GM21529 (cell line): ENCODE data around the gene CUBN.

Experiments used
- ATAC-seq: cut with Tn5 transposase; IDR thresholded peaks from one replicate; pipeline ENCODE4 v1.9.1; 2021; ENCODE audit not compliant: unreplicated experiment

The CUBN gene

GRCh38 chr10:16992611-16993119 lies 136.9 kb downstream of the CUBN start:
- no peak for ATAC-seq

GRCh38 chr10:16991011-16991410 lies 138.6 kb downstream of the CUBN start:
- ATAC-seq = no peak

- no peak for ATAC-seq
These were observed 139.8 kb downstream of the CUBN start for GRCh38 chr10:16989826-16990293.

GRCh38 chr10:16988900-16989299 lies 140.7 kb downstream of the CUBN start:
- ATAC-seq = no peak

GRCh38 chr10:16987976-16988610 lies 141.5 kb downstream of the CUBN start:
- no peak for ATAC-seq

GRCh38 chr10:16987206-16987621 lies 142.4 kb downstream of the CUBN start:
- no peak for ATAC-seq

- no peak for ATAC-seq
These were observed 143.0 kb downstream of the CUBN start for GRCh38 chr10:16986406-16987205.

GRCh38 chr10:16986082-16986405 lies 143.6 kb downstream of the CUBN start:
- ATAC-seq = no peak

- ATAC-seq = no peak
These were observed 145.4 kb downstream of the CUBN start for GRCh38 chr10:16984242-16984641.

- no peak for ATAC-seq
These were observed 152.8 kb downstream of the CUBN start for GRCh38 chr10:16976803-16977202.

GRCh38 chr10:16975188-16975587 lies 154.4 kb downstream of the CUBN start:
- no peak for ATAC-seq

GRCh38 chr10:16968416-16969041 lies 161.1 kb downstream of the CUBN start:
- no peak for ATAC-seq

GRCh38 chr10:16967866-16968415 lies 161.7 kb downstream of the CUBN start:
- no peak for ATAC-seq

GRCh38 chr10:16966991-16967865 lies 162.4 kb downstream of the CUBN start:
- ATAC-seq = no peak

GRCh38 chr10:16965740-16966447 lies 163.7 kb downstream of the CUBN start:
- no peak for ATAC-seq

GRCh38 chr10:16965344-16965616 lies 164.3 kb downstream of the CUBN start:
- ATAC-seq = no peak

GRCh38 chr10:16964576-16965343 lies 164.9 kb downstream of the CUBN start:
- no peak for ATAC-seq

GRCh38 chr10:16960551-16960950 lies 169.1 kb downstream of the CUBN start:
- ATAC-seq = no peak

GRCh38 chr10:16957038-16957437 lies 172.6 kb downstream of the CUBN start:
- ATAC-seq = no peak
